Islet precursor cell (in vitro differentiated cells): ENCODE measurements around the gene SBSN.
"Not testable (repeated sequence)": the region's sequence is repeated elsewhere in the genome, so short reads cannot be mapped to it uniquely, and the experiment has no call there.

Experiments
- DNase-seq: peaks from one replicate; pipeline ENCODE4 v3.0.0-alpha.2; 2018

SBSN gene

GRCh38 chr19:35500611-35501010 lies 27.5 kb downstream of the SBSN start:
- no peak for DNase-seq

GRCh38 chr19:35498984-35499527 lies 29.1 kb downstream of the SBSN start:
- no peak for DNase-seq

GRCh38 chr19:35498220-35498619 lies 29.9 kb downstream of the SBSN start:
- no peak for DNase-seq

- DNase-seq = no peak
Measured at GRCh38 chr19:35497406-35497805, 30.7 kb downstream of the SBSN start.

- peak; percentile 84 for DNase-seq
Measured at GRCh38 chr19:35495107-35496064, 32.7 kb downstream of the SBSN start.

GRCh38 chr19:35493971-35494370 lies 34.1 kb downstream of the SBSN start:
- DNase-seq = no peak

GRCh38 chr19:35491836-35492360 lies 36.2 kb downstream of the SBSN start:
- no peak for DNase-seq

GRCh38 chr19:35490364-35490763 lies 37.7 kb downstream of the SBSN start, which contains the start of gene KRTDAP:
Gene KRTDAP (minus strand): TSS chr19:35490464. CDS start chr19:35490442, 22 bp downstream.
- DNase-seq = no peak

- no peak for DNase-seq
Measured at GRCh38 chr19:35488677-35489076, 39.4 kb downstream of the SBSN start.

- DNase-seq = no peak
Measured at GRCh38 chr19:35487656-35488182, 40.4 kb downstream of the SBSN start.

GRCh38 chr19:35486268-35486708 lies 41.8 kb downstream of the SBSN start:
- DNase-seq = no peak

GRCh38 chr19:35484252-35485036 lies 43.7 kb downstream of the SBSN start:
- DNase-seq = no peak

- no peak for DNase-seq
Measured at GRCh38 chr19:35483089-35483488, 45.0 kb downstream of the SBSN start.

GRCh38 chr19:35478794-35479677 lies 49.1 kb downstream of the SBSN start:
- DNase-seq = peak; percentile 45

GRCh38 chr19:35476149-35476548 lies 52.0 kb downstream of the SBSN start:
- DNase-seq = no peak

GRCh38 chr19:35474594-35474993 lies 53.5 kb downstream of the SBSN start:
- DNase-seq = not testable (repeated sequence)

GRCh38 chr19:35474104-35474503 lies 54.0 kb downstream of the SBSN start:
- DNase-seq = no peak
